ENCODE results near the gene ABCC6.

GRCh38 chr16:16146380-16147315 lies 76.6 kb downstream of the ABCC6 start:
- TF ChIP-seq, protein P1, sequence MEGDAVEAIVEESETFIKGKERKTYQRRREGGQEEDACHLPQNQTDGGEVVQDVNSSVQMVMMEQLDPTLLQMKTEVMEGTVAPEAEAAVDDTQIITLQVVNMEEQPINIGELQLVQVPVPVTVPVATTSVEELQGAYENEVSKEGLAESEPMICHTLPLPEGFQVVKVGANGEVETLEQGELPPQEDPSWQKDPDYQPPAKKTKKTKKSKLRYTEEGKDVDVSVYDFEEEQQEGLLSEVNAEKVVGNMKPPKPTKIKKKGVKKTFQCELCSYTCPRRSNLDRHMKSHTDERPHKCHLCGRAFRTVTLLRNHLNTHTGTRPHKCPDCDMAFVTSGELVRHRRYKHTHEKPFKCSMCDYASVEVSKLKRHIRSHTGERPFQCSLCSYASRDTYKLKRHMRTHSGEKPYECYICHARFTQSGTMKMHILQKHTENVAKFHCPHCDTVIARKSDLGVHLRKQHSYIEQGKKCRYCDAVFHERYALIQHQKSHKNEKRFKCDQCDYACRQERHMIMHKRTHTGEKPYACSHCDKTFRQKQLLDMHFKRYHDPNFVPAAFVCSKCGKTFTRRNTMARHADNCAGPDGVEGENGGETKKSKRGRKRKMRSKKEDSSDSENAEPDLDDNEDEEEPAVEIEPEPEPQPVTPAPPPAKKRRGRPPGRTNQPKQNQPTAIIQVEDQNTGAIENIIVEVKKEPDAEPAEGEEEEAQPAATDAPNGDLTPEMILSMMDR (IDR thresholded peaks at IDR 0.05; ENCODE audit: borderline replicate concordance, extremely low read depth, low read length, poor library complexity, severe bottlenecking): no peak
- TF ChIP-seq EZH2 (IDR thresholded peaks at IDR 0.05; ENCODE audit: borderline replicate concordance, low read depth, low read length, severe bottlenecking): no peak
